A673 (cell line): ENCODE data around the gene CCNYL1. TPM values are rescaled to one million over a fixed set of nuclear protein-coding genes. Genes with fewer than 3 reads are reported as not detected.

Source experiments
- BruUV-seq: library from RNA; stranded (reverse); fragments of 400-500 nt; replicated peaks from 2 replicates; lab custom pipeline; 2021; lab: Mats Ljungman, UMichigan
- CTCF ChIA-PET: fragments of 300-600 bp; sonication (Branson Sonifier 250); formaldehyde crosslinking; loops from one replicate; lab custom pipeline; 2022; ENCODE audit warnings: antibody characterized with exemption; lab: Charles Lee
- POLR2A ChIA-PET: fragments of 300-600 bp; sonication (Branson Sonifier 250); formaldehyde crosslinking; loops from one replicate; lab custom pipeline; 2022; ENCODE audit warnings: antibody characterized with exemption; ENCODE audit not compliant: low non-redundant PET; lab: Charles Lee
- DNase-seq: peaks from one replicate; pipeline ENCODE4 v3.0.0-alpha.2; 2015; ENCODE audit warnings: low spot score
- H3K27ac ChIP-seq: fragments of 200-600 bp; sonication (generic); 2 replicates; pipeline ENCODE4 v1.5.1; 2016; ENCODE audit warnings: mixed run types, low read depth, mild to moderate bottlenecking, mixed read lengths, antibody characterized with exemption, low read length; ENCODE audit not compliant: poor library complexity, severe bottlenecking
- H3K27me3 ChIP-seq: fragments of 200-600 bp; sonication (generic); replicated peaks from 2 replicates; pipeline ENCODE4 v1.6.1; 2017; ENCODE audit warnings: mixed run types, low read depth, mild to moderate bottlenecking, mixed read lengths, antibody characterized with exemption, low read length; ENCODE audit not compliant: insufficient read depth, poor library complexity
- H3K36me3 ChIP-seq: fragments of 200-600 bp; sonication (generic); 2 replicates; pipeline ENCODE4 v1.6.1; 2016; ENCODE audit warnings: mixed run types, mild to moderate bottlenecking, mixed read lengths, antibody characterized with exemption, low read length; ENCODE audit not compliant: insufficient read depth, poor library complexity, severe bottlenecking
- H3K4me1 ChIP-seq: fragments of 200-600 bp; sonication (generic); 2 replicates; pipeline ENCODE4 v1.6.1; 2017; ENCODE audit warnings: mixed run types, mild to moderate bottlenecking, mixed read lengths, antibody characterized with exemption, low read length; ENCODE audit not compliant: insufficient read depth, poor library complexity, severe bottlenecking
- H3K4me3 ChIP-seq: fragments of 200-600 bp; sonication (generic); 2 replicates; pipeline ENCODE4 v1.5.1; 2016; ENCODE audit warnings: low read depth, mixed run types, mild to moderate bottlenecking, mixed read lengths, low read length; ENCODE audit not compliant: poor library complexity, severe bottlenecking
- H3K9me3 ChIP-seq: fragments of 200-600 bp; sonication (generic); 2 replicates; pipeline ENCODE4 v1.6.1; 2016; ENCODE audit warnings: mixed run types, low read depth, mild to moderate bottlenecking, mixed read lengths, antibody characterized with exemption, low read length; ENCODE audit not compliant: poor library complexity, severe bottlenecking
- EZH2 ChIP-seq: fragments of 200-600 bp; sonication (generic); IDR thresholded peaks from 2 replicates; pipeline ENCODE4 v1.6.1; 2017; ENCODE audit warnings: borderline replicate concordance, low read depth, mild to moderate bottlenecking, mixed read lengths, antibody characterized with exemption, low read length; ENCODE audit not compliant: poor library complexity, severe bottlenecking
- intact Hi-C: fragments of 100-400 bp; cut with micrococcal nuclease; formaldehyde crosslinking; loops from one replicate; pipeline ENCODE4 v1.10.0; 2022; ENCODE audit not compliant: unreplicated experiment
- total RNA-seq: library from RNA; stranded (reverse); gene quantifications from 2 replicates; pipeline ENCODE4 v1.2.3, GENCODE V29; 2021
- TF ChIP-seq, protein P1 (sequence below): fragments of 300-800, 200-600 bp; sonication (generic); conservative IDR thresholded peaks from 2 replicates; pipeline ENCODE4 v1.5.1; 2017; ENCODE audit warnings: low read depth, mild to moderate bottlenecking, antibody characterized with exemption, low read length, moderate library complexity, mixed read lengths

CCNYL1 gene
- total RNA-seq, 1 experiment from 2014 or later = 12.8 TPM

- H3K27ac ChIP-seq = no peak overlapping the region
- ChIA-PET CTCF (no interaction called here), POLR2A (no interaction called here)
- no peaks in the 10 kb centered on the region for H3K9me3 ChIP-seq
- peak; percentile 45 for DNase-seq
- TF ChIP-seq, protein P1, sequence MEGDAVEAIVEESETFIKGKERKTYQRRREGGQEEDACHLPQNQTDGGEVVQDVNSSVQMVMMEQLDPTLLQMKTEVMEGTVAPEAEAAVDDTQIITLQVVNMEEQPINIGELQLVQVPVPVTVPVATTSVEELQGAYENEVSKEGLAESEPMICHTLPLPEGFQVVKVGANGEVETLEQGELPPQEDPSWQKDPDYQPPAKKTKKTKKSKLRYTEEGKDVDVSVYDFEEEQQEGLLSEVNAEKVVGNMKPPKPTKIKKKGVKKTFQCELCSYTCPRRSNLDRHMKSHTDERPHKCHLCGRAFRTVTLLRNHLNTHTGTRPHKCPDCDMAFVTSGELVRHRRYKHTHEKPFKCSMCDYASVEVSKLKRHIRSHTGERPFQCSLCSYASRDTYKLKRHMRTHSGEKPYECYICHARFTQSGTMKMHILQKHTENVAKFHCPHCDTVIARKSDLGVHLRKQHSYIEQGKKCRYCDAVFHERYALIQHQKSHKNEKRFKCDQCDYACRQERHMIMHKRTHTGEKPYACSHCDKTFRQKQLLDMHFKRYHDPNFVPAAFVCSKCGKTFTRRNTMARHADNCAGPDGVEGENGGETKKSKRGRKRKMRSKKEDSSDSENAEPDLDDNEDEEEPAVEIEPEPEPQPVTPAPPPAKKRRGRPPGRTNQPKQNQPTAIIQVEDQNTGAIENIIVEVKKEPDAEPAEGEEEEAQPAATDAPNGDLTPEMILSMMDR = no peak
- no peak for TF ChIP-seq EZH2
- BruUV-seq = no TSS peak
- H3K27me3 ChIP-seq = no peaks in the 10 kb centered on the region
- no peaks in the 10 kb centered on the region for H3K36me3 ChIP-seq
- H3K4me1 ChIP-seq = peaks cover 3% of the 10 kb centered on the region
- intact Hi-C loops = no loop called here
- no peak overlapping the region for H3K4me3 ChIP-seq
These were observed 60.8 kb downstream of the CCNYL1 start for GRCh38 chr2:207772081-207772843.

- CTCF ChIA-PET = interaction anchor here (0.6 kb wide), 1 partner anchor 784 kb away, joined by 5 read pairs; no protein-coding TSS in a partner anchor
These were observed 61.4 kb downstream of the CCNYL1 start for GRCh38 chr2:207772844-207773205.

GRCh38 chr2:207775473-207775872 lies 64.0 kb downstream of the CCNYL1 start:
- H3K27ac ChIP-seq = no peak overlapping the region
- CTCF ChIA-PET = interaction anchor here (1.0 kb wide), 1 partner anchor 265 kb away, joined by 3 read pairs; no protein-coding TSS in a partner anchor
- no peaks in the 10 kb centered on the region for H3K27me3 ChIP-seq
- peaks cover 3% of the 10 kb centered on the region for H3K4me1 ChIP-seq
- DNase-seq = no peak
- intact Hi-C loops = no loop called here
- no TSS peak for BruUV-seq
- POLR2A ChIA-PET = no interaction called here
- H3K4me3 ChIP-seq = no peak overlapping the region
- no peaks in the 10 kb centered on the region for H3K36me3 ChIP-seq
- H3K9me3 ChIP-seq = no peaks in the 10 kb centered on the region
- TF ChIP-seq EZH2 = no peak
- TF ChIP-seq, protein P1 = no peak

More at GRCh38 chr2:207772844-207773205, 61.4 kb downstream of the CCNYL1 start:
- no peaks in the 10 kb centered on the region for H3K27me3 ChIP-seq
- H3K27ac ChIP-seq = no peak overlapping the region
- no peaks in the 10 kb centered on the region for H3K36me3 ChIP-seq
- POLR2A ChIA-PET = no interaction called here
- TF ChIP-seq, protein P1 = no peak
- no peak for TF ChIP-seq EZH2
- peaks cover 3% of the 10 kb centered on the region for H3K4me1 ChIP-seq
- intact Hi-C loops = no loop called here
- no TSS peak for BruUV-seq
- no peaks in the 10 kb centered on the region for H3K9me3 ChIP-seq
- H3K4me3 ChIP-seq = no peak overlapping the region
- no peak for DNase-seq
